IMR-90 (cell line): Measurements from ENCODE around the gene PTPRG. TPM values are rescaled to one million over a fixed set of nuclear protein-coding genes. Genes with fewer than 3 reads are reported as not detected.

Experiments
- ATAC-seq: fragments of 200-7000 bp; cut with Tn5 transposase; 2 replicates; pipeline ENCODE4 v1.9.1; 2020; ENCODE audit warnings: low read depth, mild to moderate bottlenecking, moderate library complexity
- BruUV-seq: library from RNA; stranded (reverse); fragments of 400-500 nt; replicated peaks from 2 replicates; lab custom pipeline; 2021; lab: Mats Ljungman, UMichigan
- CTCF ChIA-PET: fragments of 300-600 bp; formaldehyde crosslinking; extraction: SDS; loops from one replicate; lab custom pipeline; 2021; ENCODE audit warnings: antibody characterized with exemption; lab: Yijun Ruan, JAX
- POLR2A ChIA-PET: fragments of 300-600 bp; sonication (Branson Sonifier 250); formaldehyde crosslinking; loops from one replicate; lab custom pipeline; 2022; ENCODE audit warnings: antibody characterized with exemption; ENCODE audit not compliant: unreplicated experiment; lab: Charles Lee
- DNase-seq: peaks from one replicate; pipeline ENCODE4 v3.0.0; 2013
- H2AFZ ChIP-seq: replicated peaks from 2 replicates; pipeline ENCODE3; 2013; ENCODE audit warnings: low read length, mild to moderate bottlenecking; ENCODE audit not compliant: poor library complexity
- H2AK5ac ChIP-seq: 2 replicates; pipeline ENCODE4 v1.6.1; 2013; ENCODE audit warnings: low read depth, low read length, inconsistent platforms
- H2AK9ac ChIP-seq: replicated peaks from 2 replicates; pipeline ENCODE3; 2013; ENCODE audit warnings: mild to moderate bottlenecking, low read depth, low read length, moderate library complexity; ENCODE audit not compliant: poor library complexity
- H2BK120ac ChIP-seq: 2 replicates; pipeline ENCODE4 v1.6.1; 2013; ENCODE audit warnings: low read depth, low read length, inconsistent platforms
- H2BK15ac ChIP-seq: 3 replicates; pipeline ENCODE4 v1.6.1; 2013; ENCODE audit warnings: low read depth, low read length, inconsistent platforms
- H2BK20ac ChIP-seq: 2 replicates; pipeline ENCODE4 v1.6.1; 2013; ENCODE audit warnings: low read depth, mild to moderate bottlenecking, inconsistent platforms, low read length, moderate library complexity
- H2BK5ac ChIP-seq: 2 replicates; pipeline ENCODE4 v1.6.1; 2013; ENCODE audit warnings: mild to moderate bottlenecking, low read depth, low read length, inconsistent platforms; ENCODE audit not compliant: poor library complexity, severe bottlenecking
- H3K14ac ChIP-seq: replicated peaks from 2 replicates; pipeline ENCODE4 v1.6.1; 2013; ENCODE audit warnings: low read depth, low read length, inconsistent platforms
- H3K18ac ChIP-seq: 2 replicates; pipeline ENCODE4 v1.6.1; 2013; ENCODE audit warnings: low read depth, low read length, control low read depth
- H3K23ac ChIP-seq: 2 replicates; pipeline ENCODE4 v1.6.1; 2013; ENCODE audit warnings: low read depth, low read length, inconsistent platforms
- H3K27ac ChIP-seq: 2 replicates; pipeline ENCODE4 v1.5.1; 2013; ENCODE audit warnings: mild to moderate bottlenecking, control low read depth, low read length; ENCODE audit not compliant: insufficient read depth
- H3K27me3 ChIP-seq: 2 replicates; pipeline ENCODE4 v1.6.1; 2013; ENCODE audit warnings: low read length; ENCODE audit not compliant: control insufficient read depth, insufficient read depth
- H3K36me3 ChIP-seq: 2 replicates; pipeline ENCODE4 v1.6.1; 2013; ENCODE audit warnings: low read length, mixed read lengths; ENCODE audit not compliant: control insufficient read depth, insufficient read depth
- H3K4ac ChIP-seq: 2 replicates; pipeline ENCODE4 v1.6.1; 2013; ENCODE audit warnings: low read depth, low read length, inconsistent platforms
- H3K4me1 ChIP-seq: 2 replicates; pipeline ENCODE4 v1.6.1; 2013; ENCODE audit warnings: low read length, mixed read lengths; ENCODE audit not compliant: control insufficient read depth, insufficient read depth
- H3K4me2 ChIP-seq: 2 replicates; pipeline ENCODE4 v1.6.1; 2013; ENCODE audit warnings: low read depth, mild to moderate bottlenecking, control low read depth, low read length, moderate library complexity
- H3K4me3 ChIP-seq: 2 replicates; pipeline ENCODE4 v1.5.1; 2013; ENCODE audit warnings: low read depth, mild to moderate bottlenecking, control low read depth, low read length, moderate library complexity; ENCODE audit not compliant: insufficient read depth
- H3K56ac ChIP-seq: 2 replicates; pipeline ENCODE4 v1.6.1; 2013; ENCODE audit warnings: low read length, inconsistent platforms; ENCODE audit not compliant: insufficient read depth; ENCODE audit errors: extremely low read depth
- H3K79me1 ChIP-seq, 2 experiments: 2 replicates each; pipeline ENCODE4 v1.6.1; 2013; ENCODE audit warnings: low read length in 2 of 2, inconsistent platforms in 1 of 2, low read depth in 1 of 2
- H3K9ac ChIP-seq: 2 replicates; pipeline ENCODE4 v1.6.1; 2013; ENCODE audit warnings: low read depth, low read length, control low read depth
- H3K9me1 ChIP-seq: 2 replicates; pipeline ENCODE4 v1.6.1; 2013; ENCODE audit warnings: low read length, inconsistent platforms; ENCODE audit not compliant: insufficient read depth
- H3K9me3 ChIP-seq: 2 replicates; pipeline ENCODE4 v1.6.1; 2013; ENCODE audit warnings: low read length; ENCODE audit not compliant: control insufficient read depth, insufficient read depth
- H4K20me1 ChIP-seq: 2 replicates; pipeline ENCODE4 v1.6.1; 2013; ENCODE audit warnings: low read length, inconsistent platforms; ENCODE audit not compliant: insufficient read depth
- H4K5ac ChIP-seq: 2 replicates; pipeline ENCODE4 v1.6.1; 2013; ENCODE audit warnings: mild to moderate bottlenecking, low read depth, low read length, control low read depth
- H4K8ac ChIP-seq, 2 experiments: 2 replicates each; pipeline ENCODE4 v1.6.1; 2013; ENCODE audit warnings: low read depth in 2 of 2, low read length in 2 of 2, control low read depth in 1 of 2, inconsistent platforms in 1 of 2
- H4K91ac ChIP-seq: 2 replicates; pipeline ENCODE4 v1.6.1; 2013; ENCODE audit warnings: low read depth, low read length, inconsistent platforms; ENCODE audit not compliant: insufficient read depth
- CEBPB ChIP-seq: IDR thresholded peaks from 2 replicates; pipeline ENCODE4 v1.6.1; 2012; ENCODE audit warnings: low read depth, low read length, improper control_type of control experiment
- CHD1 ChIP-seq: IDR thresholded peaks from 2 replicates; pipeline ENCODE4 v1.6.1; 2012; ENCODE audit warnings: low read depth, low read length, improper control_type of control experiment
- CTCF ChIP-seq: conservative IDR thresholded peaks from 2 replicates; pipeline ENCODE4 v1.5.1; 2012; ENCODE audit warnings: mild to moderate bottlenecking, low read depth, low read length, improper control_type of control experiment
- ELK1 ChIP-seq: fragments of 150-350 bp; IDR thresholded peaks from 2 replicates; pipeline ENCODE4 v1.6.1; 2016; ENCODE audit warnings: low read depth, mild to moderate bottlenecking, low read length, moderate library complexity, borderline replicate concordance
- MAFK ChIP-seq: IDR thresholded peaks from 2 replicates; pipeline ENCODE4 v1.6.1; 2012; ENCODE audit warnings: low read depth, low read length, improper control_type of control experiment
- MAZ ChIP-seq: IDR thresholded peaks from 2 replicates; pipeline ENCODE4 v1.6.1; 2012; ENCODE audit warnings: low read depth, mild to moderate bottlenecking, low read length, improper control_type of control experiment, moderate library complexity, borderline replicate concordance
- MXI1 ChIP-seq: IDR thresholded peaks from 2 replicates; pipeline ENCODE4 v1.6.1; 2012; ENCODE audit warnings: low read depth, mild to moderate bottlenecking, low read length, moderate library complexity, borderline replicate concordance
- NFE2L2 ChIP-seq: fragments of 150-350 bp; IDR thresholded peaks from 2 replicates; pipeline ENCODE4 v1.6.1; 2016; ENCODE audit warnings: low read depth, mild to moderate bottlenecking, low read length
- POLR2A ChIP-seq: IDR thresholded peaks from 2 replicates; pipeline ENCODE4 v1.6.1; 2012; ENCODE audit warnings: mild to moderate bottlenecking, low read depth, low read length
- RAD21 ChIP-seq: IDR thresholded peaks from 2 replicates; pipeline ENCODE4 v1.6.1; 2012; ENCODE audit warnings: low read length, improper control_type of control experiment
- RCOR1 ChIP-seq: IDR thresholded peaks from 2 replicates; pipeline ENCODE4 v1.6.1; 2012; ENCODE audit warnings: mild to moderate bottlenecking, low read length, improper control_type of control experiment; ENCODE audit not compliant: insufficient replicate concordance
- USF2 ChIP-seq: fragments of 150-350 bp; IDR thresholded peaks from 2 replicates; pipeline ENCODE4 v1.6.1; 2017; ENCODE audit warnings: mild to moderate bottlenecking, antibody characterized with exemption, low read length, low read depth
- WGBS, 2 experiments: methylation state at CpG; one replicate each; pipeline versions ENCODE4 v1.1.5 to v1.1.7; 2013; ENCODE audit warnings: missing lambda C conversion rate in 2 of 2; ENCODE audit not compliant: insufficient read length in 1 of 2; ENCODE audit errors: extremely low coverage in 2 of 2; 5-methylcytosine and 5-hydroxymethylcytosine counted together
- dilution Hi-C: fragments of 300-500 bp; cut with HindIII; formaldehyde crosslinking; loops from one replicate; pipeline ENCODE4 v1.14.3; 2018; ENCODE audit warnings: low sequenced_read_pairs; ENCODE audit not compliant: unreplicated experiment
- in situ Hi-C: fragments of 300-500 bp; cut with MboI; formaldehyde crosslinking; loops from 3 replicates; pipeline ENCODE4 v1.14.3; 2019; ENCODE audit warnings: low sequenced_read_pairs, inconsistent platforms, mixed read lengths
- intact Hi-C: fragments of 100-400 bp; cut with micrococcal nuclease; formaldehyde crosslinking; loops from 2 replicates; pipeline ENCODE4 v1.10.0; 2022
- polyA plus RNA-seq, 3 experiments: library from polyadenylated mRNA; depleted of rRNA; stranded (reverse); fragments of >200 nt; gene quantifications; 2 replicates each; pipeline ENCODE4 v1.2.3, GENCODE V29; 2012; ENCODE audit warnings: low replicate concordance in 1 of 3
- total RNA-seq: library from RNA; depleted of rRNA; stranded (reverse); fragments of >200 nt; gene quantifications from 2 replicates; pipeline ENCODE4 v1.2.3, GENCODE V29; 2012

PTPRG gene
- total and polyA plus RNA-seq, 2 of the 4 experiments (the other 2 are of a cell fraction): 7.7 to 31.0 TPM

- ChIA-PET CTCF (interaction anchor here (0.6 to 1.1 kb wide), 6 partner anchors 10 to 214 kb away, joined by 3 to 5 read pairs (median 3); no protein-coding TSS in a partner anchor), POLR2A (no interaction called here)
- DNase-seq (no peak), ATAC-seq (no peak)
- Histone ChIP-seq H3K9ac (no peak overlapping the region), H4K91ac (no peak overlapping the region), H3K4me2 (no peak overlapping the region), H2AK5ac (no peak overlapping the region), H2AFZ (no peak overlapping the region), H3K18ac (no peak overlapping the region), H2BK120ac (no peak overlapping the region), H2BK20ac (no peak overlapping the region), H3K4me3 (no peak overlapping the region), H4K5ac (no peak overlapping the region), H3K9me1 (no peaks in the 10 kb centered on the region), H3K56ac (no peak overlapping the region), H3K4me1 (peaks cover 2% of the 10 kb centered on the region; the same call in 1 of the 2 replicates), H2BK15ac (no peak overlapping the region), H3K27ac (no peak overlapping the region), H3K4ac (no peak overlapping the region), H3K79me1 (peaks cover 16 to 24% of the 10 kb centered on the region in 2 experiments), H3K36me3 (no peaks in the 10 kb centered on the region), H4K20me1 (peaks cover 15% of the 10 kb centered on the region; the same call in 1 of the 2 replicates), H2AK9ac (no peak overlapping the region), H3K27me3 (no peaks in the 10 kb centered on the region), H2BK5ac (no peak overlapping the region), H3K14ac (no peak overlapping the region), H3K9me3 (no peaks in the 10 kb centered on the region), H3K23ac (no peak overlapping the region), H4K8ac (no peak overlapping the region)
- WGBS, 2 experiments: no CpG with 5 or more reads among the region's 5 CpGs
- BruUV-seq: no TSS peak
- in situ Hi-C loops (no loop called here), dilution Hi-C loops (no loop called here), intact Hi-C loops (no loop called here)
- TF ChIP-seq USF2 (no peak), POLR2A (no peak), NFE2L2 (no peak), MAFK (no peak), CHD1 (no peak), RAD21 (no peak), CTCF (no peak), MXI1 (no peak), MAZ (no peak), RCOR1 (no peak), CEBPB (no peak), ELK1 (no peak)
Measured at GRCh38 chr3:61893840-61894566, 332.6 kb downstream of the PTPRG start.
